Neuronal stem cell (in vitro differentiated cells): ENCODE results near the gene ESYT3.
"Not testable (repeated sequence)": the region's sequence is repeated elsewhere in the genome, so short reads cannot be mapped to it uniquely, and the experiment has no call there.

ENCODE experiments used
- DNase-seq: peaks from one replicate; pipeline ENCODE4 v3.0.0-alpha.2; 2013; ENCODE audit warnings: low spot score
- H2AFZ ChIP-seq: one replicate; pipeline ENCODE4 v1.6.1; 2013; ENCODE audit warnings: mild to moderate bottlenecking, low read length, inconsistent platforms
- H2AK5ac ChIP-seq: 2 replicates; pipeline ENCODE4 v1.6.1; 2013; ENCODE audit warnings: low read depth, mild to moderate bottlenecking, inconsistent platforms, low read length, moderate library complexity, mixed read lengths
- H2BK120ac ChIP-seq: 2 replicates; pipeline ENCODE4 v1.6.1; 2013; ENCODE audit warnings: low read depth, mild to moderate bottlenecking, inconsistent platforms, low read length, moderate library complexity, mixed read lengths
- H2BK12ac ChIP-seq: one replicate; pipeline ENCODE4 v1.6.1; 2013; ENCODE audit warnings: low read length, inconsistent platforms
- H2BK15ac ChIP-seq: 2 replicates; pipeline ENCODE4 v1.6.1; 2013; ENCODE audit warnings: mild to moderate bottlenecking, low read length, inconsistent platforms, mixed read lengths
- H2BK5ac ChIP-seq: one replicate; pipeline ENCODE4 v1.6.1; 2013; ENCODE audit warnings: inconsistent platforms, mild to moderate bottlenecking, low read length, moderate library complexity
- H3K14ac ChIP-seq: one replicate; pipeline ENCODE4 v1.6.1; 2013; ENCODE audit warnings: low read length, inconsistent platforms
- H3K18ac ChIP-seq: 2 replicates; pipeline ENCODE4 v1.6.1; 2013; ENCODE audit warnings: low read length, inconsistent platforms
- H3K23ac ChIP-seq: 2 replicates; pipeline ENCODE4 v1.6.1; 2013; ENCODE audit warnings: low read depth, mild to moderate bottlenecking, mixed read lengths, low read length, inconsistent platforms; ENCODE audit not compliant: poor library complexity
- H3K27ac ChIP-seq: replicated peaks from 3 replicates; pipeline ENCODE4 v1.5.1; 2013; ENCODE audit warnings: low read length, inconsistent platforms
- H3K27me3 ChIP-seq, 3 experiments: 2 replicates each; pipeline ENCODE4 v1.6.1; 2013; ENCODE audit warnings: low read length in 3 of 3, mild to moderate bottlenecking in 2 of 3, inconsistent platforms in 1 of 3, low read depth in 1 of 3, mixed read lengths in 1 of 3, moderate library complexity in 1 of 3; ENCODE audit not compliant: control insufficient read depth in 3 of 3, insufficient read depth in 3 of 3
- H3K36me3 ChIP-seq, 2 donors: replicated peaks in 1 of 2; 2 replicates each; pipeline ENCODE4 v1.6.1; 2013; ENCODE audit warnings: low read length in 2 of 2; ENCODE audit not compliant: control insufficient read depth in 2 of 2, insufficient read depth in 2 of 2
- H3K4ac ChIP-seq: 2 replicates; pipeline ENCODE4 v1.6.1; 2013; ENCODE audit warnings: inconsistent platforms, mild to moderate bottlenecking, low read length, moderate library complexity
- H3K4me1 ChIP-seq, 2 donors: 1 replicate in 1 of 2; 2 replicates in 1 of 2; pipeline ENCODE4 v1.6.1; 2013; ENCODE audit warnings: low read length in 2 of 2, low read depth in 1 of 2; ENCODE audit not compliant: control insufficient read depth in 2 of 2, insufficient read depth in 1 of 2
- H3K4me2 ChIP-seq: one replicate; pipeline ENCODE4 v1.6.1; 2013; ENCODE audit warnings: mild to moderate bottlenecking, low read length, inconsistent platforms; ENCODE audit not compliant: insufficient read depth, poor library complexity, severe bottlenecking
- H3K4me3 ChIP-seq, 2 donors: 2 replicates each; pipeline ENCODE4 v1.5.1; 2013; ENCODE audit warnings: low read length in 2 of 2, mild to moderate bottlenecking in 2 of 2, inconsistent platforms in 1 of 2, moderate library complexity in 1 of 2
- H3K79me1 ChIP-seq: one replicate; pipeline ENCODE4 v1.6.1; 2013; ENCODE audit warnings: low read depth, mild to moderate bottlenecking, inconsistent platforms, low read length, moderate library complexity
- H3K9ac ChIP-seq: one replicate; pipeline ENCODE4 v1.6.1; 2013; ENCODE audit warnings: mild to moderate bottlenecking, low read depth, low read length, inconsistent platforms; ENCODE audit not compliant: poor library complexity
- H3K9me3 ChIP-seq, 2 donors: replicated peaks in 1 of 2; 2 replicates each; pipeline versions ENCODE3 to v1.6.1; 2013; ENCODE audit warnings: low read length in 2 of 2, mild to moderate bottlenecking in 2 of 2, inconsistent platforms in 1 of 2, low read depth in 1 of 2, mixed read lengths in 1 of 2, moderate library complexity in 1 of 2; ENCODE audit not compliant: control insufficient read depth in 2 of 2, insufficient read depth in 1 of 2
- H4K8ac ChIP-seq: one replicate; pipeline ENCODE4 v1.6.1; 2013; ENCODE audit warnings: low read depth, mild to moderate bottlenecking, inconsistent platforms, low read length, moderate library complexity
- H4K91ac ChIP-seq: one replicate; pipeline ENCODE4 v1.6.1; 2013; ENCODE audit warnings: low read length, low read depth, mild to moderate bottlenecking, inconsistent platforms; ENCODE audit not compliant: poor library complexity
- WGBS, 2 donors: extraction: QIAGEN DNeasy Blood & Tissue Kit; methylation state at CpG; one replicate each; pipeline ENCODE4 v1.1.7; 2013; ENCODE audit warnings: missing lambda C conversion rate in 2 of 2, mixed read lengths in 1 of 2; ENCODE audit not compliant: insufficient read length in 2 of 2, insufficient replicate concordance in 1 of 2; ENCODE audit errors: extremely low coverage in 2 of 2; 5-methylcytosine and 5-hydroxymethylcytosine counted together

The ESYT3 gene

GRCh38 chr3:138484672-138485071 lies 50.3 kb downstream of the ESYT3 start:
- H3K23ac ChIP-seq, H3K9ac ChIP-seq, H3K27me3 ChIP-seq, H2AK5ac ChIP-seq, H3K14ac ChIP-seq, H2BK120ac ChIP-seq, H3K36me3 ChIP-seq, H2BK15ac ChIP-seq, H2BK5ac ChIP-seq, H3K4me1 ChIP-seq, H3K79me1 ChIP-seq, H3K4me2 ChIP-seq, DNase-seq, H4K8ac ChIP-seq, H2BK12ac ChIP-seq, H3K18ac ChIP-seq, H2AFZ ChIP-seq, H3K4ac ChIP-seq, H4K91ac ChIP-seq, H3K27ac ChIP-seq, H3K4me3 ChIP-seq: not testable (repeated sequence)
- WGBS, 2 donors, result no CpG with 5 or more reads among the region's 17 CpGs
- H3K9me3 ChIP-seq, result peaks cover 0 to 10% of the 10 kb centered on the region in 2 donors

- H4K91ac ChIP-seq, H3K14ac ChIP-seq, H3K79me1 ChIP-seq, H2BK15ac ChIP-seq, H2BK5ac ChIP-seq, H3K23ac ChIP-seq, H3K4ac ChIP-seq, H2BK120ac ChIP-seq, H4K8ac ChIP-seq, H2AFZ ChIP-seq, H3K4me1 ChIP-seq, H3K9ac ChIP-seq, H3K27me3 ChIP-seq, H3K27ac ChIP-seq, H3K4me2 ChIP-seq, H3K36me3 ChIP-seq, H2AK5ac ChIP-seq, H3K18ac ChIP-seq, H2BK12ac ChIP-seq, DNase-seq, H3K4me3 ChIP-seq: not testable (repeated sequence)
- no CpG with 5 or more reads among the region's 6 CpGs for WGBS, 2 donors
- H3K9me3 ChIP-seq, result peaks cover 0 to 10% of the 10 kb centered on the region in 2 donors
Observed at GRCh38 chr3:138486580-138486979, 52.2 kb downstream of the ESYT3 start.

- no peak overlapping the region for H3K4ac ChIP-seq
- peaks cover 3 to 9% of the 10 kb centered on the region in 2 donors for H3K36me3 ChIP-seq
- no peak overlapping the region for H2BK120ac ChIP-seq
- no peaks in the 10 kb centered on the region for H3K79me1 ChIP-seq
- H3K9ac ChIP-seq, result no peak overlapping the region
- H3K4me2 ChIP-seq, result no peak overlapping the region
- no peak overlapping the region for H2BK5ac ChIP-seq
- H4K8ac ChIP-seq, result no peak overlapping the region
- H3K4me3 ChIP-seq, result no peak overlapping the region
- H2BK12ac ChIP-seq, result no peak overlapping the region
- no peak overlapping the region for H3K23ac ChIP-seq
- no peak overlapping the region for H3K18ac ChIP-seq
- no peak overlapping the region for H2AFZ ChIP-seq
- H3K27ac ChIP-seq, result no peak overlapping the region
- no peak overlapping the region for H4K91ac ChIP-seq
- no peak overlapping the region for H2BK15ac ChIP-seq
- no peaks in the 10 kb centered on the region for H3K27me3 ChIP-seq
- no CpG with 5 or more reads among the region's 1 CpG for WGBS, 2 donors
- H3K4me1 ChIP-seq, result no peaks in the 10 kb centered on the region
- peaks cover 3 to 7% of the 10 kb centered on the region in 2 donors for H3K9me3 ChIP-seq
- H3K14ac ChIP-seq, result peak overlapping the region; percentile 50
- H2AK5ac ChIP-seq, result no peak overlapping the region
- DNase-seq, result no peak
Observed at GRCh38 chr3:138491971-138492370, 57.6 kb downstream of the ESYT3 start.

GRCh38 chr3:138492980-138493675 lies 58.7 kb downstream of the ESYT3 start:
- Histone ChIP-seq H3K4me1 (no peaks in the 10 kb centered on the region), H3K23ac (no peak overlapping the region), H3K18ac (no peak overlapping the region), H4K8ac (no peak overlapping the region), H4K91ac (no peak overlapping the region), H2AFZ (no peak overlapping the region), H3K36me3 (peaks cover 3 to 14% of the 10 kb centered on the region in 2 donors), H2AK5ac (no peak overlapping the region), H3K79me1 (no peaks in the 10 kb centered on the region), H3K27ac (no peak overlapping the region), H3K9me3 (peaks cover 3% of the 10 kb centered on the region in 2 donors), H2BK120ac (no peak overlapping the region), H3K27me3 (no peaks in the 10 kb centered on the region), H2BK5ac (no peak overlapping the region), H2BK15ac (no peak overlapping the region), H2BK12ac (no peak overlapping the region), H3K4me2 (no peak overlapping the region), H3K9ac (no peak overlapping the region), H3K4ac (no peak overlapping the region), H3K14ac (no peak overlapping the region), H3K4me3 (peak overlapping the region in 1 of 2 donors; percentile 29)
- no peak for DNase-seq
- no CpG with 5 or more reads among the region's 4 CpGs for WGBS, 2 donors
